Panc1 (cell line): Measurements from ENCODE around the gene UBQLN1.

Source experiments
- CTCF ChIP-seq: fragments of 450-650 bp; IDR thresholded peaks from 2 replicates; pipeline ENCODE4 v1.5.1; 2017; ENCODE audit warnings: mild to moderate bottlenecking
- POLR2AphosphoS5 ChIP-seq: IDR thresholded peaks from 2 replicates; pipeline ENCODE4 v1.6.1; 2012; ENCODE audit warnings: mild to moderate bottlenecking, low read depth, low read length, moderate library complexity
- REST ChIP-seq, 2 experiments: IDR thresholded peaks; 2 replicates each; pipeline ENCODE4 v1.6.1; 2011 to 2012; ENCODE audit warnings: low read depth in 2 of 2, control low read depth in 1 of 2, low read length in 1 of 2, mild to moderate bottlenecking in 1 of 2, moderate library complexity in 1 of 2; ENCODE audit not compliant: insufficient read depth in 1 of 2
- SIN3A ChIP-seq: IDR thresholded peaks from 2 replicates; pipeline ENCODE4 v1.6.1; 2012; ENCODE audit warnings: low read depth, mild to moderate bottlenecking, low read length, moderate library complexity, borderline replicate concordance; ENCODE audit not compliant: insufficient read depth
- TCF7L2 ChIP-seq: IDR thresholded peaks from 2 replicates; pipeline ENCODE4 v1.6.1; 2011; ENCODE audit warnings: mild to moderate bottlenecking, low read depth, low read length, inconsistent platforms

- TF ChIP-seq REST (IDR thresholded peaks at IDR 0.05; ENCODE audit: insufficient read depth in 1 of 2, low read depth in 2 of 2, low read length in 1 of 2) = no peak
- TF ChIP-seq CTCF = no peak
- no peak for TF ChIP-seq POLR2AphosphoS5
- TF ChIP-seq SIN3A = no peak
- TF ChIP-seq TCF7L2 = no peak
Measured at GRCh38 chr9:83625178-83625577, 82.6 kb downstream of the UBQLN1 start.
